GM21447 (cell line): ENCODE data around the gene ULK4.
"Not testable (repeated sequence)": the region's sequence is repeated elsewhere in the genome, so short reads cannot be mapped to it uniquely, and the experiment has no call there.

Source experiments
- ATAC-seq: cut with Tn5 transposase; IDR thresholded peaks from one replicate; pipeline ENCODE4 v1.9.1; 2021; ENCODE audit not compliant: unreplicated experiment

ULK4 gene

DNA sequence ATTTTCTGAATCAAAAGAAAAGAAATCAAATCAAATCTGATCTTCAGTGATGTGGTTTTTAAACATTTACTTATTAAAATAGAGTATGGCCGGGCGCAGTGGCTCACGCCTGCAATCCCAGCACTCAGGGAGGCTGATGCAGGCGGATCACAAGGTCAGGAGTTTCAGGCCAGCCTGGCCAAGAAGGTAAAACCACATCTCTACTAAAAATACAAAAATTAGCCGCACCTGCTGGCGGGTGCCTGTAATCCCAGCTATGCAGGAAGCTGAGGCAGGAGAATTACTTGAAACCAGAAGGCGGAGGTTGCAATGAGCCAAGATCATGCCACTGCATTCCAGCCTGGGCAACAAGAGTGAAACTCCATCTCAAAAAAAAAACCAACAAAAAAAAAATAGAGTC lies 169.1 kb downstream of the ULK4 start:
- ATAC-seq: no peak

DNA sequence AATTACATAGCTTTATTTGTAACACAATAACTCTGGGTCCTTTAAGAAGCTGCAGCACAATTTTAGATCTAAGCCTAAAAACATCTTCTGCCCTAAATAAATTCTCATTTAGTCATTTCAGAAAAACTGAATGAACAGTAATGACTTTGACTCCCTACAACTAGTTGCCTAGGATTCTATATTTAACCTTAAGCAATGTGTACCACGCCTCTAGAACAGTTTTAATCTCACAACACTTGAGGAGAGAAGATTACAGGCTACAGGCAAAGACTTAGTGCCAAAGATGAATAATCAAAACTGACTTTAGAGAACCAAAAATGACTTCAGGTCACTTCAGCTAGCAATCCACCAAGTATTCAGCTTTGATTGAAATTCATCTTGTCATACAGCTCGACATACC lies 192.8 kb downstream of the ULK4 start:
- ATAC-seq: no peak

DNA sequence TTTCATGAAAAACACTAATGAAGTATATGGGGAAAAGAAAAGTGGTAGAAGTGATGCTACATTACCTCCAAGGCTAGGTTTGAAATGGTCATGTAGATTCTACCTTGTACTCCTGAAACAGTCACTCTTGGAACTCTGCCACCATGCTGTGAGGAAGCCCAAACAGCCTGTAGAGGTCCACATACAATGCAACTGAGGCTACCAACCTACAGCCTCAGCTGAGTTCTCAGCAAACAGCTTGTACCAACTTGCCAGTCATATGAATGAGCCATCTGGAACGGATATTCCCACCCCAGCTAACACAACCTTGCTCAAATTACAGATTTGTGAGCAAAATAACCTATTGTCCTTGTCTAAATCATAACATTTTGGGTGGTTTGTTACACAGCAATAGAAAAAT lies 193.5 kb downstream of the ULK4 start:
- ATAC-seq: no peak

DNA sequence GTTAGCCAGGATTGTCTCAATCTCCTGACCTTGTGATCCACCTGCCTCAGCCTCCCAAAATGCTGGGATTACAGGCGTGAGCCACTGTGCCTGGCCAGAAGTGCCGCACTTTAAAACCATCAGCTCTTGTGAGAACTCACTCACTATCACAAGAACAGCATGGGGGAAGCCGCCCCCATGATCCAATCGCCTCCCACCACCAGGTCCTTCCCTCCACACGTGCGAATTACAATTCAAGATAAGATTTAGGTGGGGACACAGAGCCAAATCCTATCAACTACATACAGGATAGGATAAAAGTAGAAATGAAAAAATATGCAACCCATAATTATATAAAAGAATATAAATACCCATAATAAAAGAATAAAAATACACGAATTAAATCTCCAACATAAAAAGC lies 199.0 kb downstream of the ULK4 start:
- not testable (repeated sequence) for ATAC-seq

DNA sequence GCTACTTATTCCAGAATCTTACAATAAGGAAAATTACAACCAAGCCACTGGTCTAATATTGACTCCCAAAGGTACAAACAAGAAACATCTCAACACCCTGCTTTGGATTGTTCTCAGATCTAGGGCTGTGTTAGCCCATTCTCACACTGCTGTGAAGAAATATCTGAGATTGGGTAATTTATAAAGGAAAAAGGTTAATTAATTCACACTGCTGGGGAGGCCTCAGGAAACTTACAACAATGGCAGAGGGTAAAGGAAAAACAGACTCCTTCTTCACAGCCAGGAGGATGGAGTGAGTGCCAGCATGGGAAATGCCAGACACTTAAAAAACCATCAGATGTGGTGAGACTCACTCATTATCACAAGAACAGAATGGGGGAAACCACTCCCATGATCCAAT lies 208.3 kb downstream of the ULK4 start:
- no peak for ATAC-seq

DNA sequence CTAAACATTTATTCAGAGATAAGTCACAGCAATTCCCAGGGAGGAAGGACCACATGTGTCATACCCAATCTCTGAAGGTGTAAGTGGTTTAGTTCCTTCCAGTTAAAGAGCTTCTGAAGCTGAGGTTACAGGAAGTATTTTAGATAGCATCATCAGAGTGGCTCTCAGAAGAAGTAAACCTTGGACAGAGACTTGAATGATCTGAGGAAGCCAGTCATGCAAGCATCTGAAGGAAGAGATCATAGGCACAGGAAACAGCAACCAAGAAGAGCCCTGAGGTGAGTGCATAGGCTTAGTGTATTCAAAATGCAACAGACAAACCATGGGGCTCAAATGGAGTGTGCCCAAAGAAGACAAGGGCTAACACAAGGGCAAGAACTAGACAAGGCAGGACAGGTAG lies 210.3 kb downstream of the ULK4 start:
- ATAC-seq: no peak

DNA sequence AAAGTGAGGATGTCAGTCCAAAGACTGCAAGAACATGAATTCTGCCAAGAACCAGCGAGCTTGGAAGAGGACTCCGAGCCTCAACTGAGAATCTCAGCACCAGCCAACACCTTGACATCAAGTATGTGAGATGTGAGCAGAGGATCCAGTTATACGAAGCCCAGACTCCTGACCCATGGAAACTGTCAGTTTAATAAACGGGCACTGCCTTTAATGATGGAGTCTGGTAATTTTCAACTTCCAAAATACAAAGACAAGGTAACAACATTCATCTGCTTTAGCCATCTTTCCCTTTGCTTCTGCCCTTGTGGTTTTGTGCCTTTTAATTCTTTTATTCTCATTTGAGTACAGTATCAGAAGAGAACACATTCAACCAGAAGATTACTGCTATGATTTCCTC lies 211.9 kb downstream of the ULK4 start:
- ATAC-seq: no peak

DNA sequence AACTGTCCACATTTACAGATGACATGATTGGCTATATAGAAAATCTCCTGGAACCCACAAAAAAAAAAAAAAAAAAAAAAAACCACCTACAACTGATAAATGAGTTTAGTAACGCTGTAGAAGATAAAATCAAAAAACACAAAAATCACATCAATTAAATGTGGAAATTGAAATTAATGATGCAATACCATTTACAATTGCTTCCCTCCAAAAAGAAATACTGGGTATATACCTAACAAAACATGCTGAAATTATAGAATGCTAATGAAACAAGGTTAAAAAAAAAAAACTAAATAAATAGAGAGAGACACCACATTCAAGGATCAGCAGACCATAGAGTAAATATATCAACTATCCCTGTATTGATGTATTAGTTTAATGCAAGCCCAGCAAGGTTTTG lies 215.7 kb downstream of the ULK4 start:
- no peak for ATAC-seq

DNA sequence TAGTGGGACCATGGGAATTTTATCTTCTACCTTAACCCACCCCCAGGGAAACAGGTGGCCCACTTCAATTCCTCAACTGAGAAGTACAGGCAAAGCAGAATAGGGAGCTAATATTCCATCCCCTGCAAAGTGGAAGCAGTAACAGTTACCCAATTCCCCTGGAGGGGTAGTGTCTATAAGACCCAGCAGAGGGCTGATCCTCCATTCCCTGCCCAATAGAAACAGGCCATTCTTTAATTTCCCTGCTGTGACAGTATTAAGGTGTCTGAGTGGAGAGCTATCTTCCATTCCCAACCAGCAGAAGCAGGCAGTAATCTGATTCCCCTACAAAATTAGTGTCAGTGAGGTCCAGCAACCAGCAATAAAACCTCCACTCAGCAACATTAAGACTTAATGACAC lies 219.8 kb downstream of the ULK4 start:
- ATAC-seq: no peak

DNA sequence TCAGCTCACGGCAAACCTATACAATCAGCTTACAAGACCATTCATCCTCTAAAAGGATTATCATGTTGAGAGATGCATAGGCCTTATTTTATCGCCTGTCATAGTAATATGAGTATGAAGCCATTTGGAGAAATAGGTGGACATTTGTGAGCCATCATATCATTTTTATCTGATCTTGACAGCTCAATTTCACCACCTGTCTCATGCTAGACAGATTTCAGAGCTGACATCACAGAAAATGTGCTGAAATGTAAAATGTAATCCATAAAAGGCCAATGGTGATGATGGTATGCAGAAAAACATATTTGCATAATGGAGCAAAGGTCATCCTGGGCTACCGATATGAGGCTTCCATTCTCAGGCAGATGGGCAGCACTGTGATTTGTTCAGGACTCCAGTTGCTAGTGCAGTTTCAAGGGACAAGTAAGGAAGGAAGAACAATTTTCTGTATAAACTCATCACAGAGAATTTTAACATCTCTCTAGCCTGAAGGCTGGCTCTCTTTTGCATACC lies 221.5 kb downstream of the ULK4 start:
- ATAC-seq: no peak

DNA sequence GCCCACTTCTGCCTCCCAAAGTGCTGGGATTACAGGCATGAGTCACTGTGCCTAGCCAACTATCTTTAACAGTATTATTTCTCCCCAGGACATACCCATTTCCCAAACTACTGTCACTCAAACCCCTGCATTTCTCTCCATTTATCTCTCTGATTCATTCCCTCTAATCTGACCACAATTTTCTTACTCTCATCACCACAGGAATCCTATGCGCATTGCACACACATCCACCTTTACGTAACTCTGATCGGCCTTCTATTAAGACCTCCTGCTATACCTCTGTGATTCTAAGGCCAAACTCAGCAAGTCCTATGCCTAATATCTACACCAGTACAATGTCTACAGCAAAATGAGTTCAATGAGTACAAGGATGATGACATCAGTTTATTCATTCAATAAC lies 235.0 kb downstream of the ULK4 start:
- ATAC-seq: no peak

DNA sequence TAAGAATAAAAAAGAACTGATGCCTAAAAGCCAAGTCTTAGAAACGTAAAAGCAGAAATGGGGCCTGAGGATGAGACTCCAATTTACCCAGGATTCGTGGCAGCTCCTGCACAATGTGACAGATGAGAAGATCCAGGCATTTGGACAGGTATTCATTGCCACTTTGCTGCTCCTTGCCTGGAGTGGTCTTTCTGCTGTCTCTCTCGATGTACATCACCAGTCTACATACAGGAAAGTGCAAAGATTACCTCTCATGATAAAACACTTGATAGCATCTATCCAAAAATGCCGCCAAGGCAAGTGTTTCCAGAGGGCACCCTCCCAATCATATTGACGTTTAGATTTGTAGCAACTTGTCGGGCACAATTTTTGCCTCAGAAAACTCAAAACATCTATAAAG lies 244.3 kb downstream of the ULK4 start:
- no peak for ATAC-seq

DNA sequence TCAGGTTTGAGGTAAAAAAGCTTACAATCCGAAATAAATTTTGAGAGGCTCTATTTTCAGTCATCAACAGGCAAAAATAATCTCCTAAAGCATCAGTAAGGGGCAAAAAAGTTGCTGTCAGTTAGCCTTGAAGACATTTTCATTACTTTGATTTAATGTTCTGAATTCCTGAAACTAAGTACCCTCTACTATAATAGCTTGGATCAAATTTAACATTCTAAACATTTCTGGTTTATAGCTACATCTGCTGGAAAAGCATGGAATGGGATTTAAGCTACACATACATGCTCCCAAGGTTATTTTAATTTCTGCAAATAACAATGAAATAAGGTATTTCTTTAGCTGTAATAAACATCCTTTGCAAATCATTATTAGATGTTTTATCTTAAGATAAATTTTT lies 245.4 kb downstream of the ULK4 start:
- no peak for ATAC-seq

DNA sequence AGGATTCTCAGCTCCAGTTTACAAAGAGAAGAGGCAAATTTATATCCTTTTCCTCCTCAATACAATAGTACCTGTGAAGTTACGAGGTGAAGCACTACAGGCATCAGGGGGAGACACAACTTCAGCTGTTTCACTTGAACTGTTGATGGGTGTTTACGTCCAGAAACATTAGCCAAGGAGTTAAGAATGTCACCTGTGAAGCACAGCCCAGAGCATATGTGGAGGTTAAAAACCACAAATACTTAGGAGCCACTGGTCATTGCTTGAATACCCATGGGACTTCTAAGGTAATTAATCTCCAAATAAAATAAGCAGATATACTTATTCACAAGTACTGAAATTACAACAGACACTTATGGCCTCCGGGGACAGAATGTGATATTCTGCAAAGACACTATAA lies 246.5 kb downstream of the ULK4 start:
- ATAC-seq: no peak

DNA sequence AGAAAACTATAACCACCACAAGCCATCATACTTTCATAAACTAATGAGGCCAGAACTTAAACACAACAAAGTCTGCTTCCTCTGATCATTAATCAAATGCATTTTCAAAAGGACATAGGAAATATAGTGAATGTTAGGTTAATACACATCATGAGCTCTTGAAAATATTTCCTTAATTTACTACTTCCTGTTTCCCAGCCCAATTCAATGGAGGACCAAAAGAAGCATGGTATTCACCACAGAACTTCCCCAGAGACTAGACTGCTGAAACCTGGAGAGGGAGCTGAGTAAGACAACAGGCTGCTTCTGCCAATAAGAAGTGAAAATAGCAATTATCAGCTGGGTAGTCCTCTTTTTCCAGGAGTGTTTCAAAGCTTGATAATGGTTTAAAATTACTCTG lies 250.3 kb downstream of the ULK4 start:
- no peak for ATAC-seq

DNA sequence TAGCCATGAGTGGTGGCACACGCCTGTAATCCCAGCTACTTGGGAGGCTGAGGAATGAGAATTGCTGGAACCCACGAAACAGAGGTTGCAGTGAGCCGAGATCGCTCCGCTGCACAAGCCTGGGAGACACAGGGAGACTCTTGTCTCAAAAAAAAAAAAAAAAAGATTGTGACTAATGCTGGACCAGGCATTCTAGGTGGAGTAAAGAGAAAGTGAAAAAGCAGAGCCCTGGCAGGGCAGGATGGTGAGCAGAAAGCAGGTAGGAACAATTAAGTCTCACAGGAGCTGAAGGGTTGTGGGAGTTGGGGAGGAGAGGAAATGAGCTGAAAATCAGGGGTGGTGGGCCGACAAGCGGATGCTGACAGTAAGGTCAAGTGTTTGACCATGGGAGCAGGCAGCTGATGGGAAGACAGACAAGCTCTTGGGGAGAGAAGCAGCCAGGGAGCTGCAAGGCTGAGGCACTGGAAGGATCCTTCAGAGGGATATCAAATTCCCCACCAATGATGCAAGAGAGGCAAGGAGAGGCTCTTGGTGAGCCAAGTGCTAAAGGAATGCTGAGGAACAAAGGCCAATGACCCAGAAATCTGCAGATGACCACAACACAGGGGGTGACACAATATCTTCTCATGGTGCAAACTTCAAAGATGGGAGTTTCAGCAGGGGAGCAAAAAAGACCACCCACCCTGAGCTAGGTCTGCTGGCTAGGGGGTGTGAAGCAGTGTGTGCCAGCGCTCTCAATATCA lies 251.1 kb downstream of the ULK4 start:
- ATAC-seq: no peak

DNA sequence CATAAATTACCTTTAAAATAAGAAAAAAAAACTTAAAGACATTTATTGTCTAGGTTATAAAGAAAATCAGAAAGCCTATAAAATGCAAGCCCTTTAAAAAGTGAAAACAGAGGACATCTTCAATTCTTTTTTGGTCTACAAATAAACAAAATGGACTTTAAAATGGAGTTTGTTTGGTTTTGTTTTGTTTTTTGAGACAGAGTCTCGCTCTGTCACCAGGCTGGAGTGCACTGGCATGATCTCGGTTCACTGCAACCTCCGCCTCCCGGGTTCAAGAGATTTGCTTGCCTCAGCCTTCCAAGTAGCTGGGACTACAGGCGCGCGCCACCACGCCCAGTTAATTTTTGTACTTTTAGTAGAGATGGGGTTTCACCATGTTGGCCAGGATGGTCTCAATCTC lies 252.7 kb downstream of the ULK4 start:
- ATAC-seq: not testable (repeated sequence)

DNA sequence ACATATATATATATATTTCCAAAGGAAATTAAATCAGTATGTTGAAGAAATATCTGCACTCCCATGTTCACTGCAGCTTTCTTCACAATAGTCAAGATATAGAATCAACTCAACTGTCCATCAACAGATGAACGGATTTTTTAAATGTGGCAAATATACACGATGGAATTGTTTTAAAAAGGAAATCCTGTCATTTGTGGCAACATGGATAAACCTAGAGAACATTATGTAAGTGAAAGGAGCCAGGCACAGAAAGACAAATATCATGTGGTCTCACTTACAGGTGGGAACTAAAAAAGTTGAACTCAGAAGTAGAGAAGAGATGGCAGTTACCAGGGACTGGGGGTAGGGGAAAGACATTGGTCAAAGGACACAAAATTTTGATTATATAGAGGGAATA lies 253.7 kb downstream of the ULK4 start:
- no peak for ATAC-seq

DNA sequence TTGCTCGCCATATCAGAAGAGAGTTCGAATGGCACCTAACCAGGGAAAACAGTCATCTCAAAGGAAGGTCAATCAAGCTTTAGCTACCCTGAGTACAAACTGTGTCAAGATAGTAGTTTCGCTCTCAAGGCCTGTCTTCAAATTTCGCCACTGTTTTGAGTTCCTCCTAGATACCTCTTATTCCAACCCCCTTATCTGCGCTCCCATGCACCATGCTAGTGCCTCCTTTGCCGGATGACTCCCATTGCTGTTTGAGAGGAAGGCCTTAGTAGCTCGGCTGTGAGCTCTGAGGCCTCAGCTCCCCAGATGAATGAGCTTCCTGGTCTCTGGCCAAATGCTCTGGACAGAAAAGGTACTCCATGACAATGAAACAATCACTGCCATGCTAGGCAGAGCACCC lies 256.0 kb downstream of the ULK4 start:
- ATAC-seq: no peak

DNA sequence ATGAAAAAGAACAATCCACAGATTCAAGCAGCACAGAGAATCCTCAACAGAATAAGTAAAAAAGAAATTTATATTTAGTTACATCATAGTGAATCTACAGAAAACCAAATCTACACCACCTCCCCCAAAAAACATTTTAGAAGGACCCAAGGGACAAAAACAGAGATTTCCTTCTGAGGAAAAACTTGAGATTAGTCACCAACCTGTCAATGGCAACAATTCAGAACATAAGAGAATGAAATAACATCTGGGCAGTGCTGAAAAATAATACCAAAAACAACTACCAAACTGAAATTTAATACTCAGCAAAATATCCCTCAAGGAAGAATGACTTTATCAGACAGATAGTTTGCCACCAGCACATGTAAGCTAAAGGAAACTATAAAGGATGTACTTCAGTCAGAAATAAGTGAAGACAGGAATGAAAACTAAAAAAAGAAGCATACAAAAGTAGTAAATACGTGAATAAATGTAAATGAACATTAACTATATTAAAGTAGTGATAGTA lies 260.7 kb downstream of the ULK4 start:
- no peak for ATAC-seq

DNA sequence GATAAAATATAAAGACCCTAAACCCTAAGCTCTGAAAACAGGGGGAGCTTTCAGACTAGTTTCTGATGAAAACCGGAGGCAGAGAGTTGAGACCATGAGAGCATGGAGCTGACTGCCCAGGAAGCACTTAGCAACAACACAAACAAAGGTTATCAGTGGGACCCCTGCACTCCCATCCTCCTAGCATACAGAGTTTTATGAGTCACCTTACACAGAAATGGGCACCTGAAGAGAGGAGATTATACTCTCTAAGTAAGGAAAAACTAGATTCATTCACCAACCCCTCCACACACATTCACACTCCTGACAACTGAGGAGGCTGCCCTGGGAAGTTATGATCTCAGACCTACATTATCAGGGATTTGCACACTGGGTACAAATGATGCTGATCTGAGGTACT lies 261.7 kb downstream of the ULK4 start:
- ATAC-seq: no peak

DNA sequence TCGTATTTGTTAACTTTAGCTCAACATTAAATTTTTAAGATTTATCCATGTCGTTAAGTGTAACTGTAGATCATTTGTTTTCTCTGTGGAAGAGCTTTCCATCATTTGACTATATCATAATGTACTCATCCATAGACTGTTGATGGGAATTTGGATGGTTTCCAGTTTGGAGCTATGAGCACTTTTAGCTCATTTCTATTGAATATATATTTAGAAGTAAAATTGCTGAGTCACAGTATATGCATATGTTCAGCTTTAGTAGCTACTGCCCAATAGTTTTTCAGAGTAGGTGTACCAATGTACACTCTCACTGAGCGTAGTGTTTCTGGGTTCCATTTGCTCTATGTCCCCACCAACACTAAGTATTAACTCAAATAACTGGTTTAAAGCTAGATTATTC lies 263.0 kb downstream of the ULK4 start:
- ATAC-seq: no peak

DNA sequence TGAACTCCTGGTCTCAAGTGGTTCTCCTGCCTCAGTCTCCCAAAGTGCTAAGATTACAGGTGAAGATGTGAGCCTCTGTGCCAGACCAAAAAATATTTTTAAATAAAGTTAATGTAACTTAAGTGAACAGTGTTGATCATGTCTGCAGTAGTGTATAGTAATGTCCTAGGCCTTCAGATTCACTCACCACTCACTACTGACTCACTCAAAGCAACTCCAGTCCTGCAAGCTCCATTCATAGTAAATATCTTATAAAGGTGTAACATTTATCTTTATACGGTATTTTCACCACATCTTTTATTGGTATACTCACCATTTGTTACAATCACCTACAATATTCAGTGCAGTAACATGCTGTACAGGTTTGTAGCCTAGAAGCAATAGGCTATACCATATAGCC lies 264.2 kb downstream of the ULK4 start:
- ATAC-seq: no peak
